Calu3 (cell line): ENCODE results near the gene PPIE. TPM values are rescaled to one million over a fixed set of nuclear protein-coding genes. Genes with fewer than 3 reads are reported as not detected.

ENCODE experiments used
- BruUV-seq: library from RNA; stranded (reverse); fragments of 400-500 nt; replicated peaks from 2 replicates; lab custom pipeline; 2021; lab: Mats Ljungman, UMichigan
- CTCF ChIA-PET: fragments of 300-600 bp; sonication (Branson Sonifier 250); formaldehyde crosslinking; loops from one replicate; lab custom pipeline; 2022; ENCODE audit warnings: antibody characterized with exemption; lab: Charles Lee
- DNase-seq: peaks from one replicate; pipeline ENCODE4 v3.0.0; 2022
- H3K27ac Mint-ChIP-seq: one replicate; pipeline ENCODE4 v1.8.0; 2022; ENCODE audit warnings: mixed read lengths; ENCODE audit not compliant: unreplicated experiment
- H3K27me3 Mint-ChIP-seq: one replicate; pipeline ENCODE4 v1.8.0; 2022; ENCODE audit warnings: mixed read lengths; ENCODE audit not compliant: unreplicated experiment
- H3K36me3 Mint-ChIP-seq: one replicate; pipeline ENCODE4 v1.8.0; 2022; ENCODE audit warnings: mild to moderate bottlenecking, moderate library complexity, mixed read lengths; ENCODE audit not compliant: insufficient read depth, unreplicated experiment
- H3K4me1 Mint-ChIP-seq: one replicate; pipeline ENCODE4 v1.8.0; 2022; ENCODE audit warnings: mild to moderate bottlenecking, low read depth, mixed read lengths; ENCODE audit not compliant: unreplicated experiment
- H3K4me3 Mint-ChIP-seq: one replicate; pipeline ENCODE4 v1.8.0; 2022; ENCODE audit warnings: mild to moderate bottlenecking, low read depth, moderate library complexity, mixed read lengths; ENCODE audit not compliant: unreplicated experiment
- H3K9me3 Mint-ChIP-seq: one replicate; pipeline ENCODE4 v1.8.0; 2022; ENCODE audit warnings: low read depth, mixed read lengths; ENCODE audit not compliant: unreplicated experiment
- intact Hi-C: fragments of 100-400 bp; cut with micrococcal nuclease; formaldehyde crosslinking; loops from one replicate; pipeline ENCODE4 v1.10.0; 2022; ENCODE audit not compliant: unreplicated experiment
- total RNA-seq: library from RNA; stranded (reverse); gene quantifications from 2 replicates; pipeline ENCODE4 v1.2.3, GENCODE V29; 2022
- TF ChIP-seq, protein P1 (sequence below): fragments of 200-600 bp; IDR thresholded peaks from one replicate; pipeline ENCODE4 v1.8.0; 2022; ENCODE audit warnings: antibody characterized with exemption; ENCODE audit not compliant: unreplicated experiment

The PPIE gene
- total RNA-seq, 1 experiment from 2014 or later, result 38.2 TPM

DNA sequence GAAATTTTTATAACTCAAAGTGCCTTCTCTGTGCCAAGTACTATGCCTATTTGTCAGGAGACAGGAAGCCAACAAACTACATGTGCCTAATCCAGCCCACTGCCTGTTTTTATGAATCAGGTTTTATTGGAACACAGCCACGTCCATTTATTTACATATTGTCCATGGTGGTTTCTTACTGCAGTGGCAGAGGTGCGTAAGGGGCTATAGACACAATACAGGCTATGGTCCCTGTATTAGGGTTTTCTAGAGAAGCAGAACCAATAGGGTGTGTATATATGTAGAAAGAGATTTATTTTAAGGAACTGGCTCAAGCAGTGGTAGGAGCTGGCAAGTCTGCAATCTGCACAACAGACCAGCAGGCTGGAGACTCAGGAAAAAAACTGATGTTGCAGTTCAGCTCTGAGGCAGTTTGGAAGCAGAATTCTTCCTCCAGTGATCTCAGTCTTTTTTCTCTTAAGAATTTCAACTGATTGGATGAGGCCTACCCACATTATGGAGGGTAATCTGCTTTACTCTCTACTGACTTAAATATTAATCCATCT, 15.4 kb downstream of the PPIE start:
- peaks cover 20% of the 10 kb centered on the region for H3K36me3 Mint-ChIP-seq
- H3K9me3 Mint-ChIP-seq, result no peaks in the 10 kb centered on the region
- H3K27ac Mint-ChIP-seq, result no peak overlapping the region
- intact Hi-C loops, result no loop called here
- CTCF ChIA-PET, result no interaction called here
- TF ChIP-seq, protein P1, sequence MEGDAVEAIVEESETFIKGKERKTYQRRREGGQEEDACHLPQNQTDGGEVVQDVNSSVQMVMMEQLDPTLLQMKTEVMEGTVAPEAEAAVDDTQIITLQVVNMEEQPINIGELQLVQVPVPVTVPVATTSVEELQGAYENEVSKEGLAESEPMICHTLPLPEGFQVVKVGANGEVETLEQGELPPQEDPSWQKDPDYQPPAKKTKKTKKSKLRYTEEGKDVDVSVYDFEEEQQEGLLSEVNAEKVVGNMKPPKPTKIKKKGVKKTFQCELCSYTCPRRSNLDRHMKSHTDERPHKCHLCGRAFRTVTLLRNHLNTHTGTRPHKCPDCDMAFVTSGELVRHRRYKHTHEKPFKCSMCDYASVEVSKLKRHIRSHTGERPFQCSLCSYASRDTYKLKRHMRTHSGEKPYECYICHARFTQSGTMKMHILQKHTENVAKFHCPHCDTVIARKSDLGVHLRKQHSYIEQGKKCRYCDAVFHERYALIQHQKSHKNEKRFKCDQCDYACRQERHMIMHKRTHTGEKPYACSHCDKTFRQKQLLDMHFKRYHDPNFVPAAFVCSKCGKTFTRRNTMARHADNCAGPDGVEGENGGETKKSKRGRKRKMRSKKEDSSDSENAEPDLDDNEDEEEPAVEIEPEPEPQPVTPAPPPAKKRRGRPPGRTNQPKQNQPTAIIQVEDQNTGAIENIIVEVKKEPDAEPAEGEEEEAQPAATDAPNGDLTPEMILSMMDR, result no peak
- DNase-seq, result no peak
- H3K4me1 Mint-ChIP-seq, result no peaks in the 10 kb centered on the region
- no TSS peak for BruUV-seq
- H3K27me3 Mint-ChIP-seq, result no peaks in the 10 kb centered on the region
- no peak overlapping the region for H3K4me3 Mint-ChIP-seq

DNA sequence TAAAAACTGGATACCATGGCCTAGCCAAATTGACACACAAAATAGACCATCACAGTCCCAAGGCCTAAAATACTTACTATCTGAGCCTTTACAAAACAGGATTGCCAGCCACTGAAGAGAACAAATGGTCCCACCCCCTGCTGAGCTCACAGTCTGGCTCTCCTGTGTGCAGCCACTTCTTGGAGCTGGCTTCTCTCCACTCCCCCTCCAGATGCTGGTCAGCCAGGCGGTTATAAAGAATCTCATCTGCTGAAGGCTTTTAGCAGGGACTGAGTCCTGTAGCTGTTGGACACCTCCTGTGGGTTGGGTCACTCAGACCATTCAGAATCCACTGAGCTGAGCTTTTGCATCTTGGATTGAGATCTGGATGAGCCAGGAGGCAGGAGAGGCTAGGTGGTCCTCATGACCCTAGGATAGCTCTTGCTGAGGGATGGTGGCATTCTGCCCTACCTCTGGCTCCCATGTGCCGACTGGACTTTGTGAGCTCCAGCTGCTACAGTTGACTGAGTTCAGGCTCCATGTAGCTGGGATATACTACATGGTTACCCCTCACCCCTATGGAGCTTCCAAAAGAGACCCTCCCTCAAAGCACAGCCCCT, 16.3 kb downstream of the PPIE start:
- TF ChIP-seq, protein P1, result no peak
- H3K27ac Mint-ChIP-seq, result no peak overlapping the region
- intact Hi-C loops, result no loop called here
- no peaks in the 10 kb centered on the region for H3K4me1 Mint-ChIP-seq
- H3K4me3 Mint-ChIP-seq, result no peak overlapping the region
- no peak for DNase-seq
- CTCF ChIA-PET, result no interaction called here
- H3K9me3 Mint-ChIP-seq, result no peaks in the 10 kb centered on the region
- no TSS peak for BruUV-seq
- H3K27me3 Mint-ChIP-seq, result no peaks in the 10 kb centered on the region
- peaks cover 15% of the 10 kb centered on the region for H3K36me3 Mint-ChIP-seq

DNA sequence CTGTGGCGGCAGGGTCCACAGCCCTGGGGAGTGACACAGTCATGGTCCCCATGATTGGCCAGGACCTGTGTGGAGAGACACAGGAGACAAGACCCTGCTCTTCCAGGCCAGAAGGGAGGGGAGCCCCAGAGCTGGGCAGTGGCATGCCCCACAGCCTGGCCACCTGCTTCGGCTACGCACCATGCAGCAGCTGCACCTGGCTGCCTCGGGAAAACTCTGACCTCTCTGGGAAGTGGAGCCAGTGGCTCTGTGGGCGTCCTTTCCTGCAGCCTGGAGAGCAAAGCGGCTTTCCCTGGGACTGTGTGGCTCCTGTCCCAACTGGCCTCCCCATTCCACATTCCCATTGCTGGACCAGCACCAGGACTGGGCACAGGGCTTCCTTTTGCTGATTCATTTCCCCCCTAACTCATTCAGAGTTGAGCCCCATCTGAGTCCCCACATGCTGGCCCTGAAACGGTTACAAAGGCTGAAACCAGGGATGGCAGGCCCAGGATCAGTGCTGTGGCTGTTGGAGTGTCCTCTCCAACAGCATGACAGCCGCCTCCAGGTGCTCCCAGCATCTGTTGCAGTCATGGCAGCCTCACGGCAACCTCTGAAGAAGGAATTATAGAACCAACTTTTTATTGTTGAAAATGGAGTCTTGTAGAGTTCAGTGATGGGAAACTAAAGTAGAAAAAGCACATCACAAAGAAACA, 17.4 kb downstream of the PPIE start:
- CTCF ChIA-PET, result no interaction called here
- no peak for DNase-seq

DNA sequence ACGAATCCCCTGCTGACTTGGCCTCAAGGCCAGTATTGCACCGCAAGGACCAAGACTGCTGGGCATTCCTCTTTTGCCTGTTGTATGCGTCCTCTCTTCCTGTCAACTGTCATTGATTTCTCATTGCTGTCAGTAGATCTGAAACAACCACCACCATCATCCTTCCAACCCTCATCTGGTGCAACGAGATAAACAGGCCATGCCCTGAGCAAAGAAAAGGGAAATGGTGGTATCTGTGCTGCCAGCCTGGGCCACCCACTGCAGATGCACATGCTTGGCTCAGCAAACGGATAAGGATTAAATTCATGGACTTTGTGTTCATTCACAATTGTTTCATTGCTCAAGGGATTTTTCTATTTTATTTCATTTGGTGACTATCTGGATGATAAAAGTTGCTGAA, 18.8 kb downstream of the PPIE start:
- H3K36me3 Mint-ChIP-seq, result peaks cover 9% of the 10 kb centered on the region
- TF ChIP-seq, protein P1, result no peak
- no peak for DNase-seq
- CTCF ChIA-PET, result no interaction called here
- H3K27ac Mint-ChIP-seq, result no peak overlapping the region
- H3K9me3 Mint-ChIP-seq, result no peaks in the 10 kb centered on the region
- BruUV-seq, result no TSS peak
- no peaks in the 10 kb centered on the region for H3K4me1 Mint-ChIP-seq
- intact Hi-C loops, result no loop called here
- H3K27me3 Mint-ChIP-seq, result no peaks in the 10 kb centered on the region
- no peak overlapping the region for H3K4me3 Mint-ChIP-seq

More for the DNA sequence above, 17.4 kb downstream of the PPIE start:
- BruUV-seq, result no TSS peak
- Mint-ChIP-seq H3K27ac (no peak overlapping the region), H3K4me3 (no peak overlapping the region), H3K36me3 (peaks cover 15% of the 10 kb centered on the region), H3K9me3 (no peaks in the 10 kb centered on the region), H3K4me1 (no peaks in the 10 kb centered on the region), H3K27me3 (no peaks in the 10 kb centered on the region)
- TF ChIP-seq, protein P1, result no peak
- intact Hi-C loops, result no loop called here
